GM10248 (cell line): Measurements from ENCODE around the gene HDAC4.

ENCODE experiments used
- CTCF ChIA-PET: fragments of 300-600 bp; sonication (Branson Sonifier 250); formaldehyde crosslinking; extraction: SDS; loops from one replicate; lab custom pipeline; 2021; ENCODE audit warnings: antibody characterized with exemption; lab: Yijun Ruan, JAX
- POLR2A ChIA-PET: fragments of 350-650 bp; sonication (Branson Sonifier 250); formaldehyde crosslinking; extraction: SDS; loops from one replicate; lab custom pipeline; 2020; ENCODE audit warnings: antibody characterized with exemption; lab: Yijun Ruan, JAX
- DNase-seq: peaks from one replicate; pipeline ENCODE4 v3.0.0; 2012; ENCODE audit errors: extremely low spot score
- CTCF ChIP-seq: IDR thresholded peaks from 2 replicates; pipeline ENCODE4 v1.5.1; 2012; ENCODE audit warnings: mild to moderate bottlenecking, low read depth; ENCODE audit errors: extremely low read depth, missing control alignments, control extremely low read depth

HDAC4 gene

GRCh38 chr2:239006622-239007285, 394.1 kb downstream of the HDAC4 start:
- ChIA-PET POLR2A (no interaction called here), CTCF (no interaction called here)
- no peak for TF ChIP-seq CTCF
- DNase-seq: no peak

- CTCF ChIA-PET: no interaction called here
- POLR2A ChIA-PET: no interaction called here
- TF ChIP-seq CTCF: no peak
- no peak for DNase-seq
Observed at GRCh38 chr2:239005586-239005985, 395.2 kb downstream of the HDAC4 start.

- POLR2A ChIA-PET: no interaction called here
- DNase-seq: no peak
- CTCF ChIA-PET: no interaction called here
- TF ChIP-seq CTCF: no peak
Observed at GRCh38 chr2:239004274-239005015, 396.4 kb downstream of the HDAC4 start.

GRCh38 chr2:239003624-239004273, 397.1 kb downstream of the HDAC4 start:
- CTCF ChIA-PET: interaction anchor here (1.2 kb wide), 1 partner anchor 10 kb away, joined by 3 read pairs; no protein-coding TSS in a partner anchor
- POLR2A ChIA-PET: no interaction called here
- DNase-seq: no peak
- TF ChIP-seq CTCF: no peak

- ChIA-PET CTCF (interaction anchor here (1.2 kb wide), 1 partner anchor 10 kb away, joined by 3 read pairs; no protein-coding TSS in a partner anchor), POLR2A (no interaction called here)
- no peak for DNase-seq
- no peak for TF ChIP-seq CTCF
Observed at GRCh38 chr2:239002954-239003623, 397.7 kb downstream of the HDAC4 start.

GRCh38 chr2:239002591-239002953, 398.2 kb downstream of the HDAC4 start:
- ChIA-PET POLR2A (no interaction called here), CTCF (no interaction called here)
- TF ChIP-seq CTCF: no peak
- no peak for DNase-seq
